Measurements from ENCODE around the gene SEC62. TPM values are rescaled to one million over a fixed set of nuclear protein-coding genes. Genes with fewer than 3 reads are reported as not detected.

Gene SEC62
- total RNA-seq, 2 donors from 2014 or later = 151 to 155 TPM

- DNase-seq (ENCODE audit: low spot score) = no peak
- intact Hi-C loops (cut with DNase I) = no loop called here
Observed at GRCh38 chr3:170046269-170047132, 79.9 kb downstream of the SEC62 start.

GRCh38 chr3:170047133-170047404, 80.5 kb downstream of the SEC62 start:
- intact Hi-C loops (cut with DNase I) = no loop called here
- DNase-seq (ENCODE audit: low spot score) = no peak

Other genes starting within 250 kb of the SEC62 start
- 1 to 10 TPM; 2.6 to 6.3 TPM for gene TERC, start 201.7 kb upstream of the SEC62 start, total RNA-seq
- 1 to 10 TPM; 2.2 to 2.4 TPM for gene ACTRT3, start 197.2 kb upstream of the SEC62 start, total RNA-seq
- 10 to 100 TPM; 15.0 to 17.4 TPM for gene MYNN, start 193.4 kb upstream of the SEC62 start, total RNA-seq
- gene LRRIQ4, start 153.9 kb upstream of the SEC62 start, total RNA-seq = not detected
- gene LRRC34, start 153.9 kb upstream of the SEC62 start, total RNA-seq = 1 to 10 TPM; 1.9 to 4.8 TPM
- not detected for gene LRRC31, start 96.9 kb upstream of the SEC62 start, total RNA-seq
- gene SAMD7, start 55.2 kb upstream of the SEC62 start, total RNA-seq = not detected
- gene GPR160, start 71.2 kb downstream of the SEC62 start, total RNA-seq = 1 to 10 TPM; 1.7 to 1.9 TPM
- gene PHC3, start 214.9 kb downstream of the SEC62 start, total RNA-seq = 10 to 100 TPM; 84.5 to 85.6 TPM